Right atrium auricular region (tissue), 2 donors: ENCODE data around the gene CDKAL1. TPM values are rescaled to one million over a fixed set of nuclear protein-coding genes. Genes with fewer than 3 reads are reported as not detected.

ENCODE experiments used
- DNase-seq: peaks from one replicate; pipeline ENCODE4 v3.0.0-alpha.2; 2019; ENCODE audit warnings: low spot score
- H3K27ac ChIP-seq, 2 donors: fragments of 200-600 bp; sonication (generic); 1 replicate in 1 of 2; 2 replicates in 1 of 2; pipeline ENCODE4 v1.5.1; 2016 to 2019
- H3K27me3 ChIP-seq, 2 donors: fragments of 200-600 bp; sonication (generic); one replicate each; pipeline versions ENCODE4 v1.5.1 to v1.6.0; 2017 to 2019
- H3K36me3 ChIP-seq: fragments of 200-600 bp; sonication (generic); one replicate; pipeline ENCODE4 v1.5.1; 2016
- H3K4me1 ChIP-seq, 2 donors: fragments of 200-600 bp; sonication (generic); one replicate each; pipeline versions ENCODE4 v1.5.1 to v1.6.0; 2017 to 2019
- H3K4me3 ChIP-seq, 2 donors: fragments of 200-600 bp; sonication (generic); 1 replicate in 1 of 2; 2 replicates in 1 of 2; pipeline ENCODE4 v1.5.1; 2017 to 2019; ENCODE audit warnings: mild to moderate bottlenecking in 1 of 2, moderate library complexity in 1 of 2
- H3K9me3 ChIP-seq, 2 donors: fragments of 200-600 bp; sonication (generic); one replicate each; pipeline ENCODE4 v1.5.1; 2019
- CTCF ChIP-seq, 2 donors: fragments of 200-600 bp; sonication (generic); IDR thresholded peaks; one replicate each; pipeline ENCODE4 v1.5.1; 2019; ENCODE audit warnings: antibody characterized with exemption in 2 of 2
- total RNA-seq, 2 donors: library from RNA; depleted of rRNA; stranded (reverse); fragments of >200 nt; gene quantifications; one replicate each; pipeline ENCODE4 v1.1.0, GENCODE V29; 2016

Gene CDKAL1
- total RNA-seq, 2 donors from 2014 or later: 8.8 to 10.5 TPM

DNA sequence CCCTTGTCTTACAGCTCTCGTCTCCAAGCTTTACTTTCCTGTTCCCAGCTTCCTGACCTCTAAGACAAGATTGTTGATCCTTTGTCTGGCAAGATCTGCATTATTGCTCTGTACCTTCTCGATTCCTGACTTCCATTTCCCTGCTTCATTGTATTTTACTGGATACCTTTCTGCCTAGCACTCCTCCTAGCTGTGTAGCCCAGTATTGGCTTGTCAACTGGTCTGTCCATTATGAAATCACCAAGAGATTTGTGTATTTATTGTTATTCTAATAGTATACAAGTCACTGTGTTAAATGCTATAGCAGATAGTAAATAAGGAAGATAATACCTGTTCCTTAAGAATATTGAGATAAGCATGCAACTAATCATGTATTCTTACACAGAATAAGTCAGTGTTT, 305.4 kb downstream of the CDKAL1 start:
- Histone ChIP-seq H3K27me3 (no peaks in the 10 kb centered on the region), H3K9me3 (no peaks in the 10 kb centered on the region), H3K4me1 (no peaks in the 10 kb centered on the region), H3K27ac (no peak overlapping the region), H3K4me3 (no peak overlapping the region), H3K36me3 (no peaks in the 10 kb centered on the region)
- no peak for DNase-seq
- no peak for TF ChIP-seq CTCF (IDR thresholded peaks at IDR 0.05)

GRCh38 chr6:20840675-20841074, 306.4 kb downstream of the CDKAL1 start:
- no peaks in the 10 kb centered on the region for H3K9me3 ChIP-seq
- DNase-seq: no peak
- no peak for TF ChIP-seq CTCF (IDR thresholded peaks at IDR 0.05)
- H3K36me3 ChIP-seq: no peaks in the 10 kb centered on the region
- H3K4me1 ChIP-seq: no peaks in the 10 kb centered on the region
- no peak overlapping the region for H3K4me3 ChIP-seq
- H3K27me3 ChIP-seq: no peaks in the 10 kb centered on the region
- H3K27ac ChIP-seq: no peak overlapping the region

- no peak for TF ChIP-seq CTCF (IDR thresholded peaks at IDR 0.05)
- DNase-seq: no peak
- no peak overlapping the region for H3K4me3 ChIP-seq
- no peaks in the 10 kb centered on the region for H3K9me3 ChIP-seq
- H3K27me3 ChIP-seq: no peaks in the 10 kb centered on the region
- H3K36me3 ChIP-seq: no peaks in the 10 kb centered on the region
- H3K4me1 ChIP-seq: no peaks in the 10 kb centered on the region
- no peak overlapping the region for H3K27ac ChIP-seq
Measured at GRCh38 chr6:20841806-20842205, 307.5 kb downstream of the CDKAL1 start.

- TF ChIP-seq CTCF (IDR thresholded peaks at IDR 0.05): no peak
- H3K27me3 ChIP-seq: no peaks in the 10 kb centered on the region
- no peak for DNase-seq
- no peaks in the 10 kb centered on the region for H3K36me3 ChIP-seq
- no peak overlapping the region for H3K4me3 ChIP-seq
- no peak overlapping the region for H3K27ac ChIP-seq
- H3K4me1 ChIP-seq: no peaks in the 10 kb centered on the region
- H3K9me3 ChIP-seq: no peaks in the 10 kb centered on the region
Measured at GRCh38 chr6:20845592-20845991, 311.3 kb downstream of the CDKAL1 start.

GRCh38 chr6:20846602-20847028, 312.4 kb downstream of the CDKAL1 start:
- H3K36me3 ChIP-seq: no peaks in the 10 kb centered on the region
- no peak for DNase-seq
- no peak overlapping the region for H3K4me3 ChIP-seq
- H3K27ac ChIP-seq: no peak overlapping the region
- no peaks in the 10 kb centered on the region for H3K9me3 ChIP-seq
- no peak for TF ChIP-seq CTCF (IDR thresholded peaks at IDR 0.05)
- no peaks in the 10 kb centered on the region for H3K27me3 ChIP-seq
- H3K4me1 ChIP-seq: no peaks in the 10 kb centered on the region

- H3K9me3 ChIP-seq: no peaks in the 10 kb centered on the region
- H3K36me3 ChIP-seq: no peaks in the 10 kb centered on the region
- H3K4me1 ChIP-seq: no peaks in the 10 kb centered on the region
- no peak for TF ChIP-seq CTCF (IDR thresholded peaks at IDR 0.05)
- H3K27me3 ChIP-seq: no peaks in the 10 kb centered on the region
- no peak overlapping the region for H3K27ac ChIP-seq
- DNase-seq: no peak
- H3K4me3 ChIP-seq: no peak overlapping the region
Measured at GRCh38 chr6:20847904-20848303, 313.6 kb downstream of the CDKAL1 start.
